Caco-2 (cell line): Measurements from ENCODE around the gene VPS8. TPM values are rescaled to one million over a fixed set of nuclear protein-coding genes. Genes with fewer than 3 reads are reported as not detected.

ENCODE experiments used
- BruUV-seq: library from RNA; stranded (reverse); fragments of 400-500 nt; replicated peaks from 2 replicates; lab custom pipeline; 2021; lab: Mats Ljungman, UMichigan
- CTCF ChIA-PET: fragments of 300-600 bp; sonication (Branson Sonifier 250); formaldehyde crosslinking; loops from one replicate; lab custom pipeline; 2022; ENCODE audit warnings: antibody characterized with exemption; lab: Charles Lee
- POLR2A ChIA-PET: fragments of 300-600 bp; sonication (Branson Sonifier 250); formaldehyde crosslinking; loops from one replicate; lab custom pipeline; 2022; ENCODE audit warnings: antibody characterized with exemption; lab: Charles Lee
- DNase-seq, 2 experiments: peaks; one replicate each; pipeline versions ENCODE4 v3.0.0 to v3.0.0-alpha.2; 2020 to 2022
- H3K27me3 ChIP-seq: replicated peaks from 2 replicates; pipeline ENCODE4 v1.6.0; 2011; ENCODE audit warnings: low read length; ENCODE audit not compliant: control insufficient read depth, insufficient read depth
- H3K36me3 ChIP-seq: 2 replicates; pipeline ENCODE4 v1.5.1; 2011; ENCODE audit warnings: low read length; ENCODE audit not compliant: control insufficient read depth, insufficient read depth
- H3K4me1 ChIP-seq: fragments of 250-450 bp; sonication (Bioruptor Pico); 2 replicates; pipeline ENCODE4 v1.5.1; 2020; ENCODE audit warnings: mild to moderate bottlenecking
- H3K4me3 ChIP-seq: 2 replicates; pipeline ENCODE4 v1.5.1; 2011; ENCODE audit warnings: low read depth, mild to moderate bottlenecking, control low read depth, low read length
- H3K9me3 ChIP-seq: fragments of 250-450 bp; sonication (Bioruptor Pico); 2 replicates; pipeline ENCODE4 v1.5.1; 2020; ENCODE audit warnings: mild to moderate bottlenecking, moderate library complexity
- H3K27ac Mint-ChIP-seq: one replicate; pipeline ENCODE4 v1.8.0; 2022; ENCODE audit warnings: mixed read lengths; ENCODE audit not compliant: unreplicated experiment
- H3K27me3 Mint-ChIP-seq: one replicate; pipeline ENCODE4 v1.8.0; 2022; ENCODE audit warnings: mixed read lengths; ENCODE audit not compliant: insufficient read depth, unreplicated experiment
- H3K36me3 Mint-ChIP-seq: one replicate; pipeline ENCODE4 v1.8.0; 2022; ENCODE audit warnings: mild to moderate bottlenecking, mixed read lengths; ENCODE audit not compliant: insufficient read depth, unreplicated experiment
- H3K4me1 Mint-ChIP-seq: one replicate; pipeline ENCODE4 v1.8.0; 2022; ENCODE audit warnings: low read depth, mixed read lengths; ENCODE audit not compliant: unreplicated experiment
- H3K4me3 Mint-ChIP-seq: one replicate; pipeline ENCODE4 v1.8.0; 2022; ENCODE audit warnings: mild to moderate bottlenecking, moderate library complexity, mixed read lengths; ENCODE audit not compliant: unreplicated experiment
- H3K9me3 Mint-ChIP-seq: one replicate; pipeline ENCODE4 v1.8.0; 2022; ENCODE audit warnings: mixed read lengths; ENCODE audit not compliant: unreplicated experiment
- CTCF ChIP-seq, 2 experiments: fragments of 200-600 bp in 1 of 2; IDR thresholded peaks; 1 replicate in 1 of 2; 2 replicates in 1 of 2; pipeline versions ENCODE4 v1.5.1 to v1.8.0; 2011 to 2022; ENCODE audit warnings: antibody characterized with exemption in 1 of 2, control low read depth in 1 of 2, inconsistent platforms in 1 of 2, low read depth in 1 of 2, low read length in 1 of 2, mild to moderate bottlenecking in 1 of 2, moderate library complexity in 1 of 2; ENCODE audit not compliant: insufficient read depth in 1 of 2, severe bottlenecking in 1 of 2, unreplicated experiment in 1 of 2
- intact Hi-C: fragments of 100-400 bp; cut with micrococcal nuclease; formaldehyde crosslinking; loops from one replicate; pipeline ENCODE4 v1.10.0; 2022; ENCODE audit not compliant: unreplicated experiment
- total RNA-seq: library from RNA; stranded (reverse); gene quantifications from 2 replicates; pipeline ENCODE4 v1.2.3, GENCODE V29; 2022

VPS8 gene
- total RNA-seq, 1 experiment from 2014 or later: 44.7 TPM

- POLR2A ChIA-PET: interaction anchor here (0.7 kb wide), 1 partner anchor 296 kb away, joined by 7 read pairs; no protein-coding TSS in a partner anchor
Measured at GRCh38 chr3:184874709-184875644, 63.0 kb downstream of the VPS8 start.

GRCh38 chr3:184880276-184881019, 68.5 kb downstream of the VPS8 start:
- no TSS peak for BruUV-seq
- no peaks in the 10 kb centered on the region for H3K9me3 Mint-ChIP-seq
- no peak for TF ChIP-seq CTCF (IDR thresholded peaks at IDR 0.05; ENCODE audit: insufficient read depth in 1 of 2, low read depth in 1 of 2, low read length in 1 of 2, severe bottlenecking in 1 of 2, unreplicated experiment in 1 of 2)
- Histone ChIP-seq H3K36me3 (no peaks in the 10 kb centered on the region; the same call in 1 of the 2 replicates), H3K4me3 (no peak overlapping the region), H3K4me1 (no peaks in the 10 kb centered on the region), H3K9me3 (no peaks in the 10 kb centered on the region), H3K27me3 (no peaks in the 10 kb centered on the region)
- H3K27ac Mint-ChIP-seq: no peak overlapping the region
- DNase-seq: no peak
- H3K36me3 Mint-ChIP-seq: peaks cover 8% of the 10 kb centered on the region
- H3K4me1 Mint-ChIP-seq: no peaks in the 10 kb centered on the region
- POLR2A ChIA-PET: no interaction called here
- H3K4me3 Mint-ChIP-seq: no peak overlapping the region
- intact Hi-C loops: no loop called here
- CTCF ChIA-PET: no interaction called here
- no peaks in the 10 kb centered on the region for H3K27me3 Mint-ChIP-seq

More at GRCh38 chr3:184874709-184875644, 63.0 kb downstream of the VPS8 start:
- Histone ChIP-seq H3K27me3 (no peaks in the 10 kb centered on the region), H3K4me3 (no peak overlapping the region), H3K9me3 (no peaks in the 10 kb centered on the region), H3K36me3 (no peaks in the 10 kb centered on the region; the same call in 1 of the 2 replicates), H3K4me1 (no peaks in the 10 kb centered on the region)
- Mint-ChIP-seq H3K9me3 (no peaks in the 10 kb centered on the region), H3K27me3 (no peaks in the 10 kb centered on the region), H3K4me1 (no peaks in the 10 kb centered on the region), H3K27ac (no peak overlapping the region), H3K4me3 (no peak overlapping the region), H3K36me3 (peaks cover 17% of the 10 kb centered on the region)
- peak; percentile 37 to 73 for TF ChIP-seq CTCF (IDR thresholded peaks at IDR 0.05; ENCODE audit: insufficient read depth in 1 of 2, low read depth in 1 of 2, low read length in 1 of 2, severe bottlenecking in 1 of 2, unreplicated experiment in 1 of 2)
- CTCF ChIA-PET: interaction anchor here (0.6 to 0.7 kb wide), 2 partner anchors 39 to 204 kb away, joined by 4 to 5 read pairs; no protein-coding TSS in a partner anchor
- no TSS peak for BruUV-seq
- intact Hi-C loops: loop anchor here (1.0 to 2.0 kb wide), 2 partner anchors 301 to 396 kb away; no protein-coding TSS in a partner anchor
- DNase-seq: peak; percentile 33 to 51

- H3K9me3 ChIP-seq: no peaks in the 10 kb centered on the region
- Mint-ChIP-seq H3K9me3 (no peaks in the 10 kb centered on the region), H3K4me3 (no peak overlapping the region), H3K4me1 (no peaks in the 10 kb centered on the region), H3K27me3 (no peaks in the 10 kb centered on the region), H3K27ac (no peak overlapping the region), H3K36me3 (no peaks in the 10 kb centered on the region)
- intact Hi-C loops: no loop called here
- TF ChIP-seq CTCF (IDR thresholded peaks at IDR 0.05; ENCODE audit: insufficient read depth in 1 of 2, low read depth in 1 of 2, low read length in 1 of 2, severe bottlenecking in 1 of 2, unreplicated experiment in 1 of 2): no peak
- ChIA-PET POLR2A (no interaction called here), CTCF (no interaction called here)
- DNase-seq: no peak
- no peaks in the 10 kb centered on the region for H3K27me3 ChIP-seq
- no peak overlapping the region for H3K4me3 ChIP-seq
- H3K36me3 ChIP-seq: no peaks in the 10 kb centered on the region; the same call in 1 of the 2 replicates
- no TSS peak for BruUV-seq
- H3K4me1 ChIP-seq: no peaks in the 10 kb centered on the region
Measured at GRCh38 chr3:184884359-184885017, 72.5 kb downstream of the VPS8 start.
